Measurements from ENCODE around the gene TMEM151A.

TMEM151A gene

GRCh38 chr11:66338276-66339161 lies 46.8 kb downstream of the TMEM151A start:
- no peak for DNase-seq
- no peak overlapping the region for H3K27ac Mint-ChIP-seq
- H3K36me3 Mint-ChIP-seq (ENCODE audit: low read depth): peaks cover 11% of the 10 kb centered on the region
- H3K4me3 Mint-ChIP-seq: no peak overlapping the region
- TF ChIP-seq CTCF (IDR thresholded peaks at IDR 0.05): no peak
- H3K4me1 Mint-ChIP-seq: peaks cover 32% of the 10 kb centered on the region
- H3K9me3 Mint-ChIP-seq: no peaks in the 10 kb centered on the region
- peaks cover under 1% of the 10 kb centered on the region for H3K27me3 Mint-ChIP-seq (ENCODE audit: low read depth, poor library complexity)

- DNase-seq: no peak
- no peak overlapping the region for H3K4me3 Mint-ChIP-seq
- no peaks in the 10 kb centered on the region for H3K9me3 Mint-ChIP-seq
- H3K4me1 Mint-ChIP-seq: peaks cover 36% of the 10 kb centered on the region
- peak overlapping the region; percentile 54 for H3K27ac Mint-ChIP-seq
- peaks cover 11% of the 10 kb centered on the region for H3K36me3 Mint-ChIP-seq (ENCODE audit: low read depth)
- peaks cover 2% of the 10 kb centered on the region for H3K27me3 Mint-ChIP-seq (ENCODE audit: low read depth, poor library complexity)
- TF ChIP-seq CTCF (IDR thresholded peaks at IDR 0.05): no peak
Measured at GRCh38 chr11:66339162-66339675, 47.5 kb downstream of the TMEM151A start.

- Mint-ChIP-seq H3K27me3 (ENCODE audit: low read depth, poor library complexity) (peaks cover 5% of the 10 kb centered on the region), H3K4me3 (no peak overlapping the region), H3K4me1 (peaks cover 41% of the 10 kb centered on the region), H3K36me3 (ENCODE audit: low read depth) (peaks cover 11% of the 10 kb centered on the region), H3K27ac (peak overlapping the region; percentile 42), H3K9me3 (no peaks in the 10 kb centered on the region)
- DNase-seq: no peak
- TF ChIP-seq CTCF (IDR thresholded peaks at IDR 0.05): no peak
Measured at GRCh38 chr11:66339686-66340483, 48.2 kb downstream of the TMEM151A start.

- Mint-ChIP-seq H3K9me3 (no peaks in the 10 kb centered on the region), H3K4me1 (peaks cover 44% of the 10 kb centered on the region), H3K36me3 (ENCODE audit: low read depth) (peaks cover 11% of the 10 kb centered on the region), H3K4me3 (no peak overlapping the region), H3K27ac (no peak overlapping the region), H3K27me3 (ENCODE audit: low read depth, poor library complexity) (peaks cover 5% of the 10 kb centered on the region)
- no peak for TF ChIP-seq CTCF (IDR thresholded peaks at IDR 0.05)
- no peak for DNase-seq
Measured at GRCh38 chr11:66340596-66341501, 49.2 kb downstream of the TMEM151A start.

GRCh38 chr11:66341502-66342126 lies 49.9 kb downstream of the TMEM151A start:
- DNase-seq: no peak
- Mint-ChIP-seq H3K27ac (no peak overlapping the region), H3K4me1 (peaks cover 45% of the 10 kb centered on the region), H3K27me3 (ENCODE audit: low read depth, poor library complexity) (peaks cover 5% of the 10 kb centered on the region), H3K9me3 (no peaks in the 10 kb centered on the region), H3K36me3 (ENCODE audit: low read depth) (peaks cover 11% of the 10 kb centered on the region), H3K4me3 (no peak overlapping the region)
- TF ChIP-seq CTCF (IDR thresholded peaks at IDR 0.05): no peak

All from nephron progenitor cell (in vitro differentiated cells).